Dorsolateral prefrontal cortex (tissue), 118 donors: ENCODE measurements around the gene IL9R. TPM values are rescaled to one million over a fixed set of nuclear protein-coding genes. Genes with fewer than 3 reads are reported as not detected.

Source experiments
- total RNA-seq, 120 experiments: library from RNA; stranded (reverse); gene quantifications; one replicate each; pipeline versions ENCODE4 v1.2.3 to v1.2.4, GENCODE V29; 2022

Gene IL9R
- total RNA-seq, 120 experiments from 2014 or later, result 0.22 to 2.4 (median 0.45) TPM; not detected in 67

Other genes starting within 250 kb of the IL9R start
- 10 to 100 TPM; 17.8 to 46.0 (median 29.5) TPM for gene VAMP7, start 116.4 kb upstream of the IL9R start, total RNA-seq